ENCODE data around the gene KRT2.

KRT2 gene

DNA sequence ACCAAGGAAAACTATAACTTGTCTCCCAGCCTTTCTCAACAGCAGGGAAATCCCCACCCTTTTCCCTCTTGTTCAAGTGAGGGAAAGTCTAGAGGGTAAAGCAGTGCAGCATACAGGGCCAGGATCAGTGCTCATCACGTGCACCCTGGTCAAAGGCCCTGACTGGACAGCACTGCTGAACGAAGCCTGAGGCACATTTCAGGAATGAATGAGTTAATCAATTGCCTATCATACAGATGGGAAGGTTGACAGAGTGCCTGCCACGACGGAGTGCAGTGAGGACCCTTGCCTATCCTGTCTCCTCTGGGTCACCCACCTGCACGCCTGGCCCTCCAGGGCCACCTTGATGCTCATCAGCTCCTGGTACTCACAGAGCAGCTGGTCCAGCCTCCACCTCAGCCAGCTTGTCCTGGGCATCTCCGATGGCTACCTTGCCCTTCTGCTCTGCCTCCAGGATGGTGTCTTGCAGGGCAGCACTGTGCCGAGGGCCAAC is 22.0 kb downstream of the KRT2 start:
- DNase-seq (ENCODE audit: low read depth, low spot score) = no peak
- no peak overlapping the region for H3K4me3 ChIP-seq (ENCODE audit: low read length)

DNA sequence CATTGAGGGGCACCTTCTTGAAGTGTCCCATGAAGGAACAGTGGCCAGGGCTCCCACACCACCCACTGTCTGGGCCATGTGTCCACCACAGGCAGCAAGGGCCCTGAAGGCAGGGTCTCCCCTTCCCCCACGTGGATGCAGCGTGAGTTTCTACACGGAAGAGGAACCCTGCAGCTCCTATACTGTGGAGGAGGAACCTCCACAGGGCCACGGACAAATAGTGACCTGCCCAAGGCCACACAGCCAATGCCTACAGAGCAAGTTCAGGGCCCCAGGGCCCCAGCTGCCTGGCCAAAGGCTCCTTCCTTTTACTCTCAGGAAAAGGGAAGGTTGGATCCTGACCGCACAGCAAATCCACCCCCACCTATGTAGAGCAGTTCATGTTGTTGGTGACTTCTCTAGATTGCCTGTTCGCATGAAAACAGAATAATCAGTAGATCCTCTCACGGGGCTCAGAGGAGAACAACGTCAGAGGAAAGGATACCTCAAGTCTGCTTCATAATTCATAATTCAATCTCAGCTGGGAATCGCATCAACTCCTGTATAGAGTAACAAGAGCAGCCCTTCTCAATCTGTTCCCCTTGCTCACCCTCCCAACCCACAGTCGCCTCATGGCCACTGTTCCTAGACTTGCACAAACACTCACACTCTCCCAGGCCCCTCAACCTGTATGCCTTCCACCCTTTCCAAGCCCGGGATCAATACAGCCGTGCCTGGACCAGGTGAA is 22.6 kb downstream of the KRT2 start:
- DNase-seq (ENCODE audit: low read depth, low spot score) = no peak

DNA sequence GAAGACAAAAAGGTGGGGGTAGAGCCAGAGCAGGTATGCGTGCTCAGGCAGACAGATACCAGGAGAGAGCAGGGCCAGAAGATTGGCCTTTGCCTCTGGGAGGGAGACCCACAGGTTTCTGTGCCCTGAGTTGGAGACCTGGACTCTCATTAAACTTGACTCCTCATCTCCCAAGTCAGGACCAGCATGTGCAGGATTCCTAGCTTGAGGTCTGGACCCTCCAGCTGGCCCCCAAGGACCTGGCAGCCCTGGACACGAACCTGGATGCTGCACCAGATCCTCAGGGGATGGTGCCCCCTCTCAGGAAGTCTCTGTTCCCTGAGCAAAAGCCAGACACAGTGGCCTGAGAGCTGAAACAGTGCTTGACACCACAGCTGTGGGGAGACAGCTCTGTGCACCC is 23.2 kb downstream of the KRT2 start:
- H3K4me3 ChIP-seq (ENCODE audit: low read length) = no peak overlapping the region
- DNase-seq (ENCODE audit: low read depth, low spot score) = no peak

More for the DNA sequence above, 22.6 kb downstream of the KRT2 start:
- no peak overlapping the region for H3K4me3 ChIP-seq (ENCODE audit: low read length)

DNA sequence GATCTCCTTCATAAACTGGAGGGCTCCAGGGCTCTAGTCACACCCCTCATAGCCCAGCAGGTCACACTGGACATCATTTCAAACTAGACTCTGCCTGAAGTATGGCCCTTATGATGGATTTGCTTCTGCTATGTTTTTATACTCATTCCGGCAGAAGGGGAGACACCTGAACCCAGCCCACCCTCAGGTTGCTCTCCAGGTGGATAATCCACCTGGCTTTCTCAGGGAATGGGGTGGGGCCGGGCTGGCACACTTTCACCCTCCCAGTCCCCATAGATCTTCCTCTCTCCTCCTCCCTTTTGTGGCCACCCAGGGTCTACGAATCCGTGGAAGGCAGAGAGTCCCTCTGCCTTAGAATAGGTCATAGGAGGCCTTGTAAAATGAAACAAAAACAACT is 23.9 kb downstream of the KRT2 start:
- no peak overlapping the region for H3K4me3 ChIP-seq (ENCODE audit: low read length)
- DNase-seq (ENCODE audit: low read depth, low spot score) = no peak

DNA sequence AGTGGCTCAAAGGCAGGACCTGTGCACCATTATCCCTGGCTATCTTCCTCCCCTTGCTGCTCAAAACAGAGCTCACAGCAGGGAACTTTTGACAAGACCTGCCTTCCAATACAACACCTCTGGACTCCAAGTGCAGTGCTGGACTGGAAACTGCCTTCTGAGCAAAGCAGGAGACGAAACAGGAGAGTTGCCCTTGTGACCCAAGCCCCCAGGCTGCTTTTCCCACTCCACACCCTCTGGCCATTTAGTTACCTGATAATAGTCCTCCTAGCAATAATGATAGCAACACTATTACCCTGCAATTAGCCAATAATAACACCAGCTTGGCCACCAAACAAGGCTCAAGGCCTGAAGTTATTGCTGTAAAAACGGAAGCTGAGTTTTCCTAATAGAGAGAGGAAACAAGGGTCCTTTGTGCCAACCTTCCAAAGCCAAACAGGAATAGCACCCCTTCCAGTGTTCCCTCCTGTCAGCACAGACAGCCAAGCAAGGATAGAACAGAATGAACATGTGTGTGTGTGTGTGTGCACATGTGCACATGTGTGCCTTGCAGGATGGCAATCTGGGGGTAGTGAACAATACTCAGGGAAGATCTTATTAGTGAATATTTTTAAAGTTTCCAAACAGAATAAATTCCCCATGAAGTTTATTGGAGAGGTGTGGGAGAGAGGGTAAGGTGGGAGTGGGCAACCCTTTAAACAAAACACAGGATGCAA is 24.5 kb downstream of the KRT2 start:
- no peak overlapping the region for H3K4me3 ChIP-seq (ENCODE audit: low read length)
- no peak for DNase-seq (ENCODE audit: low read depth, low spot score)

DNA sequence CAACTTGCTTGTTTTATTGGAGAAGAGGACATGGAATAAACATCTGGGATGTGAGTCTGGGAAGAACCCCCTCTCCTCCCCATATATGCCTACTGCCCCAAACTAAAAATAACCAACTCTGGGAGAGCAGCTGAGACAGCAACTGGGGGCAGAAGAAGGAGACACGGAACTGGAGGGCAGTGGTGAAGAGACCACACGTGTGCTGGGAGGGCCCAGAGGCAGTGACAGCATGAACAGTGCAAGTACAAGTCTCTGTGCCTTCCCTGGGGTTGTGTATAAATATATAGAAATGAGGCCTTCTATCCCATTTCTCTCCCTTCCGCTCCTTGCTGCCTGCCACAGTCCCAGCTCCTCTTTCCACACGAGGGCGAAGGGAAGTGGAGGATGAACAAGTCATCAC is 29.7 kb downstream of the KRT2 start:
- H3K4me3 ChIP-seq (ENCODE audit: low read length) = no peak overlapping the region
- DNase-seq (ENCODE audit: low read depth, low spot score) = no peak

DNA sequence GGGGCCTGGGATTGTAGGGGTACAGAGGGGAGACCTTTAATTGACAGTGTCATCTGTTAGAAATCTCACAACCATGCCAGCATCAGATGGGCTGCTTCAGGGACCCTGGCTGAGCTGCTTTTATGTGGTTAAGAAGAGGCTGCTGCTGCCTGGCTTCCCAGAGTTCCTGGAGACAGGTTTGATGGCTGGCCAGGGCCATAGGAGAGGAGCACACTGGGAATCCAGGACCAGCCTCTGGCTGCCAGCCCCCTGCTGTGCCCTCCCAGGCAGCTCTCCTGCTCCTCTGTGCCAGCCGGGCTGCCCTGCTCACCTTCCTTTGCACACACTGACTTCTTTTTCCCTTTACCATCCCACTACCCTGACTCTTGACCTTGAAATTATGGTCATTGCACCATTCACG is 33.1 kb downstream of the KRT2 start:
- DNase-seq (ENCODE audit: low read depth, low spot score) = no peak
- H3K4me3 ChIP-seq (ENCODE audit: low read length) = no peak overlapping the region

DNA sequence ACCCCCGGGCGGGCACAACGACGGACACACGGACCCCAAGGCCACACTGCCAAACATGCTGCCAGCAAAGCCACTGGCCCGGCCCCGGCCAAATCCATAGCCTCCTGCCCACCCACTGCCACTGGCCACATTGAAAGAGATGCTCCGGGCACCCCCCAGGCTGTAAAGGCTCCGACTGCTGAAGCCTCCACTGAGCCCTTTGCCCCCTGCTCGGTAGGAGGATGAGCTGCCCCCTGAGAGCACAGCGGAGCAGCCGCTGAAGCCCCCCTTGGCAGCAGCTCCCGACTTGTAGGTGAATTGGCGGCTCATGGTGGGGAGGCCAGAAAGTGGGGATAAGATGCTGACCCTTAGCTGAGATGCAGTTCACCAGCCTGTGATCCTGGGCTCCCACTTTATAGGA is 33.8 kb downstream of the KRT2 start, which contains the start of gene KRT73:
Gene KRT73 (minus strand): TSS at position 344 of the 400 bp plus-strand sequence. CDS start 35 bp downstream, at position 309.
- DNase-seq (ENCODE audit: low read depth, low spot score) = no peak
- H3K4me3 ChIP-seq (ENCODE audit: low read length) = no peak within 1 kb of the TSS

DNA sequence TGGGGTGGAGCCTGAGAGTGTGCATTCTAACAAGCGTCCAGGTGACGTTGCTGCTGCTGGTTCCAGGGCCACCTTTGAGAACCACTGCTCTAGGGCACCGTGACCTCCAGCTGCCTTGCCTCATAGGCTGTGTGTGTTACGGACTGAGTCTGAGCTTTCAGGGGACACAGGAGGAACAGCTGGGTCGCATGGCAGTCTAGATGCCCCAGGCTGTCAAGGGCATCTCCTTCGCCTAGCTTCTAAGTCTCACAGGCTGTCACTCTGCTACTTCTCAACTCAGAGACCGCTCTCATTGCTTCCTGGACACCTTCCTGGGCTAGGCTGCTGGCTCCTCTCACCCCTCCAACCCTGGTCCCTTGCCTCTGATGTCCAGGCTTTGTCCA is 34.6 kb downstream of the KRT2 start:
- no peak overlapping the region for H3K4me3 ChIP-seq (ENCODE audit: low read length)
- no peak for DNase-seq (ENCODE audit: low read depth, low spot score)

DNA sequence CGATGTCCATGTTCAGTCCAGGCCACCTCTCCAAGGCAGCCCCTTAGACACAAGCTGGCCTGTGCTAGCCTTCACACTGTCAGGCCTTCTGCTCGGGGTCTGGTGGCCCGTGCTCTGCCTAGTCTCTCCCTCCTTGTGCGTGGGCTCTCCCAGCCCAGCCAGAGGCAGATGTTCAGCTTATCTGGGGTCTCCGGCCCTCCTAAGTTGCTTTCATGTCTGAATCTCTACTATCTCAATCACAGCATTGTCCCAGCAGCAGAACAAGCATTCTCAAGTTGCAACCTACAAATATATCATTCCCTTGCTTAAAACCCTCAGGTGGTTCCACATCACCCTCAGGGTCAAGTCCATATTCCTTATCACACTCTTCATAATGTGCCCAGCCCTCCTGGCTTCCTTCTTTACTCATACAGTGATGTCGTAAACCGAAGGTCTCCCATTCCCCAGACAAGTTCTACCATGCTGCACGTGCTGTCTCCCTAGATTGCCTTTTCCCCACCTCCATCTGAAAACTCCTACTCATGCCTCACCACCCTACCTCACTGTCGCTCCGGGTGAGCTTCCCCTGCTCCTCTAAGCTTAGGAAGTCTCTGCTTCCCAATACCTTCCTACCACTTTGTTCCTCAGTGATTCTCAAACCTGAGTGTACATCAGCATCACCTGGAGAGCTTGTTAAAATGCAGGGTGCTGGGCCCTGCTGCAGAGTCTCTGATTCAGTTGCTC is 35.2 kb downstream of the KRT2 start:
- no peak for DNase-seq (ENCODE audit: low read depth, low spot score)
- no peak overlapping the region for H3K4me3 ChIP-seq (ENCODE audit: low read length)

DNA sequence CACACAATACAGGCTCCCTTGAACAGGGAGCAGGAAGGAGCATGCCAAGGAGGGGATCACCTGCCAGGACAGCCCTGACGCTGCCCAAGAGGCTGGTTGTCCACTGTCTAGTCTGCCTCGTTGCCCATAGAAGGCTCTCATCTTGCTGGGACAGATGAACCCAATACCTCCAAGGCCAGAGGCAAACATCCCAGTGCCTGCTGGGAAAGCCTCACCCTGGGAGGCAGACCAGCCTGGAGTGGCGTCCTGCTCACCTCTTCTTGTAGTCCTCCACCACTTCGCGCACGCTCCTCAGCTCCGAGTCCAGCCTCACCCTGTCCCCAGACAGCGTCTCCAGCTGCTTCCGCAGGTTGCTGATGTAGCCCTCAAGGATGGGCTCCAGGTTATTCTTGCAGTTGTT is 36.1 kb downstream of the KRT2 start:
- DNase-seq (ENCODE audit: low read depth, low spot score) = no peak
- H3K4me3 ChIP-seq (ENCODE audit: low read length) = no peak overlapping the region

DNA sequence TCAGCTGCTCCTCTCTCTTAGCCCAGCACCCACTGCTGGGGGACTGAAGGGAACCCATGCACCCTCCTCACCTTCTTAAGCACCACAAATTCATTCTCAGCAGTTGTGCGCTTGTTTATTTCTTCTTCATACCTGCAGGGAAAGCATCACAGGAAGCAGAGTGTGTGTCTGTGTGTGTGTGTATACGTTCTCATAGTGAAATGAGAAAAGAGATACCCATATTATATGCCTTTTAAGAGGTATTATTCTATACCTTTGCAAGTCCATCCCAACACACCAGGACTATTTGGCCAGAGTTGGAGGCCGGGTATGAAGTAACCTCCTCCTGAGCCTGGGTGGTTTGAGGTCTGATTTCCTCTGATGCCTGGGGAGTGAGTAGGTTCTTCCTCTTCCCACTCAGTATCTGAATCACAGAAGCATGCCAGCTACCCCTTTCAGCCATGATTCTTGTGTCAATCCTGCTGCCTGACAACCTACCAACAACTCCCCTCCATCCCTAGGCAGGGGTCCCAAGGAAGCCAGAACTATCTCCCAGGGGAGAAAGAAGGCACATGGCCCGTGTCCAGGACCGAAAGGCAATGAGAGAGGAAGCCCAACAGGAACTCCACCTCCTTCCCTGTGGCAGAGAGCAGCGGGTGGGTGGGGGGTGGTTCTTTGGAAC is 36.7 kb downstream of the KRT2 start:
- no peak overlapping the region for H3K4me3 ChIP-seq (ENCODE audit: low read length)
- no peak for DNase-seq (ENCODE audit: low read depth, low spot score)

DNA sequence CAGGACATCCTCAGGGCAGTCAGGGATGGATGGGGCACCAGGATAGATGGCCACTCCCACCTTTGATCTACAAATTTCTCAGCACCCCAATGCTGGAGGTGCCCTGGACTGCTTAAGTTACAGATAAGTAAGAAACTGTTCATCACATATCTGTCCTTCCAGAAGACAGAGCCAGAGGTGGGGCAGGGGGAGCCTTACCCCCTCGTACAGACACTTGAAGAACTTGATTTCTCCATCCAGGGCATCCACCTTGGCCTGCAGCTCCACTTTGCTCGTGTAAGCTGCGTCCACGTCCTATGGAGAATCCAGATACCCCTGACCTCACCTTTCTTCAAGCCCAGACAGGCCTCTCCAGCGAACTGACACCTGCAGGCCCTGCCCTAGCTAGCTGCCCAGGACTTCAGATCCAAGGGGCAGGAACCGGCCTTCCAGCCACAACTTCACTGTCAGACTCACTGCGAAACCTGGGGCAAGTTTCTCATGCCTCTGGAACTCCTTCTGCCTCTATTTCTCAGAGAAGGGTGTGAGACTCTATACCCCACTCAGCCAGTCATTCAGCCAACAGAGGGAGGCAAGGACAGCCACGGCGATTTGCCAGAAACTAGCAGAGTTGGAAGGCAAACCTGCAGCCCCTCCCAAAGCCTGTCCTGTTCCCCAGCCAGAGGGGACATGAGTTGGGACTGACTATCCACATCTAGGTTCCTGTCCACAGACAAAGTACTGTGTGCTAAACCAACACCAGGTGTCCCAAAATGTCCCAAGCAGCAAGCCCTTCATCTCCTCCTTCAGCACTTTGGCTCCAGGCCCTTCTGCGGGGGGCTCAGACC is 37.4 kb downstream of the KRT2 start:
- no peak overlapping the region for H3K4me3 ChIP-seq (ENCODE audit: low read length)
- no peak for DNase-seq (ENCODE audit: low read depth, low spot score)

DNA sequence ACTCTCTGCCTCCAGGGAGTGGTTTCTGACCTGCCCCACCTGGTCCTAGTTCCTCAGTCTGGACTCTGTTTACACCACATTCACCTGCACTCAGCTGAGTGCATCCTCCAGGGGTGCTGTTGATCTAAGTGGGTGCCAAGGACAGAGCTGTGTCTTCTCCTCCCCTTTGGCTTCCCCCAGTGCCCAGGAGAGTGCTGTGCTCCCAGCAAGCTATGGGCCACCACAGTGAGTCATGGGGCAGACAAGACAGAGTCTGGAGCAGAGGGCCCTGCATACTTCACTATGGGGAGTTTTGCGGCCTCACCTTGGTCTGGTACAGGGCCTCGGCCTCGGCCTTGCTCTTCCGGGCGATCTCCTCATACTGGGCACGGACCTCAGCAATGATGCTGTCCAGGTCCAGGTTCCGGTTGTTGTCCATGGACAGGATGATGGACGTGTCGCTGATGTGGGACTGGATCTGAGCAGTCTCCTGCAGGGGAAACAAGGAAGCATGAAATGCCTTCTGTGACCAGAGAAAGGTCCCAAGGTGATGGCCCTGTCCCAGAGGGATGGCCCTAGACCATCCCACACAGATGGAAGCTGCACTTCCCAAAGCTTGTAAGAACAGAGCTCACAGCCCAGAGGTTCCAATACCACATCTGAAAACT is 38.5 kb downstream of the KRT2 start:
- DNase-seq (ENCODE audit: low read depth, low spot score) = no peak
- no peak overlapping the region for H3K4me3 ChIP-seq (ENCODE audit: low read length)

DNA sequence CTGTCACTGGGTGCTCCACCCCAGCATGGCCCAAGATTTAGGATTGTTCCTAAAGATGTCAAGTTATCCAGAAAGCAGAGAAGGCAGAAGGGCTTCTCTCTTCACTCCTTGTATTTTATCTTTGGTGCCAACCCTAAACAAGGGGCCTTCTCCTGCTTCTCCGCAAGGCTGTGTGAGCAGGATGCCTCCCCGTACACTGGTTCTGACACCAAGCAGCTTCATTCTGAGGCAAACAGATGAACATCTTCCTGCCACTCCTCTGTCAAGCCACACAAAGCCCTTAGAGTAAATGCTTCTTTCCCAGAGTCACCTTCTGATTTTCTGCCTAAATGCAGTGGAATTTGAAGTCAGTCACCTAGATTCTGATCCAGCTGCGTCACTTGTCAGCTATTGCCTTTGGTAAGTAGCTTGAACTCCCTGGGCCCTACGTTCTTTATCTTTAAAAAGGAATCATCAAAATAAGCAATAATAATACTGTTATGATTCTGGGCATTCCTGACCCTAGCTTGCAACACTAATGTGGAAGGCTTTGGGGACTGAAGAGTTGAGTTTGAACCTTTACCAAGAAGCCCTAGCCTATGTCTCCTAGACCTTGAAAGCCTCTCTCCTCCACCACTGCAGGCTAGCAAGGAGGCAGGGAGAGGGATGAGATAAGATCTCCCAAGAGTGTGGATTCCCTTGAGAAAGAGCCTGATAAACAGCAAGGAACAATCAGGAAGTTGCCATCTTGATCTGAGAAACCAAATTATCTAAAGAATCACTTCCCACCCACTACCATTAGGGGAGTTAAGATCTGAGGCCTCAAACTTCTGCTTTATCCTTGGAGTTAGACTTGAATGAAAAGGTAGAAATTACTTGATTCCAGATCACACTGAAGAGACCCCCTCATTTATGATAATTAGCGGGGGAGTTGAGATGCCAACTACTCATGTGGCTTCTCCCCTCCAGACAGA is 39.3 kb downstream of the KRT2 start:
- H3K4me3 ChIP-seq (ENCODE audit: low read length) = no peak overlapping the region
- no peak for DNase-seq (ENCODE audit: low read depth, low spot score)

DNA sequence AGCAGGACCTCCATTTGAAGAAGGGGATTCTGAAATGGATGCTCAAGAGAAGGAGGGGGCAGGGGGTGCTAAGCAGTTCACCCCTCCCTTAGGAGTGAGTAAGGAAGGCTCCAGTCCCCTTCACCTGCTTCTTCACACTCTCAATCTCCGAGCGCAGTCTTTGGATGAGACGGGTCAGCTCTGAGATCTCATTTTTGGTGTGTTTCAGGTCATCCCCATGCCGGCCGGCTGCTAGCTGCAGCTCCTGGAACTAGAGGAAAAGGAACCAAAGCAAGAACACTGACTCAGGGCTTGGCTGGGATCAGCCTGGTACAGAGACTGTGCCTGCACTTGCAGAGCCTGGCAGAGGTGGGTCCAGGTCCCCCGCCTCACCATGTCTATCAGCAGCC is 40.9 kb downstream of the KRT2 start:
- DNase-seq (ENCODE audit: low read depth, low spot score) = no peak
- no peak overlapping the region for H3K4me3 ChIP-seq (ENCODE audit: low read length)
